DOHH2 (cell line): ENCODE measurements around the gene EIF4E2.

Source experiments
- CTCF ChIP-seq: fragments of 200-600 bp; sonication (generic); IDR thresholded peaks from one replicate; pipeline ENCODE4 v1.5.1; 2014; ENCODE audit warnings: antibody characterized with exemption, mild to moderate bottlenecking, low read depth, low read length; ENCODE audit not compliant: poor library complexity, severe bottlenecking
- EZH2phosphoT487 ChIP-seq: fragments of 200-600 bp; sonication (generic); IDR thresholded peaks from 2 replicates; pipeline ENCODE4 v1.6.1; 2017; ENCODE audit warnings: borderline replicate concordance, mild to moderate bottlenecking, antibody characterized with exemption, low read length, moderate library complexity, mixed read lengths

GRCh38 chr2:232543928-232544631 lies 6.4 kb upstream of the EIF4E2 start:
- TF ChIP-seq CTCF = no peak
- no peak for TF ChIP-seq EZH2phosphoT487
